HFF-Myc (cell line): ENCODE measurements around the gene FN1.
"Not testable (repeated sequence)": the region's sequence is repeated elsewhere in the genome, so short reads cannot be mapped to it uniquely, and the experiment has no call there.

Experiments used
- DNase-seq: peaks from one replicate; pipeline ENCODE4 v3.0.0-alpha.2; 2011; ENCODE audit warnings: low read depth; ENCODE audit errors: extremely low read depth
- H3K4me3 ChIP-seq: replicated peaks from 2 replicates; pipeline ENCODE4 v1.5.1; 2011; ENCODE audit warnings: low read depth, mild to moderate bottlenecking, control low read depth, low read length
- TF ChIP-seq, protein P1 (sequence below): IDR thresholded peaks from 2 replicates; pipeline ENCODE4 v1.5.1; 2012; ENCODE audit warnings: mild to moderate bottlenecking, low read depth, low read length, control low read depth; ENCODE audit errors: missing control alignments

The FN1 gene

DNA sequence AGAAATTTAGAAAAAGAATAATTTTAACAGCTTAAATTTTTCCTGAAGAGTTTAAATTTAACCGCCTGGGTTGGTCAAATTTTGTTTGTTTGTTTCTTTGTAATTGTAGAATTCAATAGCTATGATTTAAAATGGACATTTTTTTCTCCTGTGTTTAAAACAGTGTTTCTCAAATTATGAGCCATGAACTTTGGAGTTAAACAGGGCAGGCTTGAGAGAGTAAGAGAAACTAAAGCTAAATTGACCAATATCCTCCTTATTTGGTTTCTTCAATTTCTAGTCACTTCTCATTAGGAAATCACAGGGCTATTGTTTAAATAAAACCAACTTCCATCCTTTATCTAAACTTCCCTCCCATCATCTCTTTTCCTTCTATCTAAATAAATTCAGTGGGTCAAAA is 21.9 kb downstream of the FN1 start:
- H3K4me3 ChIP-seq: no peak overlapping the region
- TF ChIP-seq, protein P1, sequence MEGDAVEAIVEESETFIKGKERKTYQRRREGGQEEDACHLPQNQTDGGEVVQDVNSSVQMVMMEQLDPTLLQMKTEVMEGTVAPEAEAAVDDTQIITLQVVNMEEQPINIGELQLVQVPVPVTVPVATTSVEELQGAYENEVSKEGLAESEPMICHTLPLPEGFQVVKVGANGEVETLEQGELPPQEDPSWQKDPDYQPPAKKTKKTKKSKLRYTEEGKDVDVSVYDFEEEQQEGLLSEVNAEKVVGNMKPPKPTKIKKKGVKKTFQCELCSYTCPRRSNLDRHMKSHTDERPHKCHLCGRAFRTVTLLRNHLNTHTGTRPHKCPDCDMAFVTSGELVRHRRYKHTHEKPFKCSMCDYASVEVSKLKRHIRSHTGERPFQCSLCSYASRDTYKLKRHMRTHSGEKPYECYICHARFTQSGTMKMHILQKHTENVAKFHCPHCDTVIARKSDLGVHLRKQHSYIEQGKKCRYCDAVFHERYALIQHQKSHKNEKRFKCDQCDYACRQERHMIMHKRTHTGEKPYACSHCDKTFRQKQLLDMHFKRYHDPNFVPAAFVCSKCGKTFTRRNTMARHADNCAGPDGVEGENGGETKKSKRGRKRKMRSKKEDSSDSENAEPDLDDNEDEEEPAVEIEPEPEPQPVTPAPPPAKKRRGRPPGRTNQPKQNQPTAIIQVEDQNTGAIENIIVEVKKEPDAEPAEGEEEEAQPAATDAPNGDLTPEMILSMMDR: no peak
- DNase-seq: no peak

DNA sequence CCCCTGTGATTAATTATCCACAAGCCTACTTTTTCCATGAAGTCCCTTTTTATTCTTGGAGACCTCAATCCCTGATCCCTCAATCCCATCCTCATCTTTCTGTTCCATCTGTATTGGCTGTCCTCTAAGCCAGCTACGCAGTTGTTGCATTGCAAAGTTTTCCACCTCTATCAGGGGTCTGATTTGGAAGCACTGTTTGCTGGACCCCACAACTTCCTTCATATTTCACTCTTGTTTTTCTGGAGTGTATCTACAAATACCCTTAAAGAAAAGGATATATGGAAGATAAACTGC is 22.4 kb downstream of the FN1 start:
- TF ChIP-seq, protein P1: no peak
- no peak for DNase-seq
- H3K4me3 ChIP-seq: no peak overlapping the region

DNA sequence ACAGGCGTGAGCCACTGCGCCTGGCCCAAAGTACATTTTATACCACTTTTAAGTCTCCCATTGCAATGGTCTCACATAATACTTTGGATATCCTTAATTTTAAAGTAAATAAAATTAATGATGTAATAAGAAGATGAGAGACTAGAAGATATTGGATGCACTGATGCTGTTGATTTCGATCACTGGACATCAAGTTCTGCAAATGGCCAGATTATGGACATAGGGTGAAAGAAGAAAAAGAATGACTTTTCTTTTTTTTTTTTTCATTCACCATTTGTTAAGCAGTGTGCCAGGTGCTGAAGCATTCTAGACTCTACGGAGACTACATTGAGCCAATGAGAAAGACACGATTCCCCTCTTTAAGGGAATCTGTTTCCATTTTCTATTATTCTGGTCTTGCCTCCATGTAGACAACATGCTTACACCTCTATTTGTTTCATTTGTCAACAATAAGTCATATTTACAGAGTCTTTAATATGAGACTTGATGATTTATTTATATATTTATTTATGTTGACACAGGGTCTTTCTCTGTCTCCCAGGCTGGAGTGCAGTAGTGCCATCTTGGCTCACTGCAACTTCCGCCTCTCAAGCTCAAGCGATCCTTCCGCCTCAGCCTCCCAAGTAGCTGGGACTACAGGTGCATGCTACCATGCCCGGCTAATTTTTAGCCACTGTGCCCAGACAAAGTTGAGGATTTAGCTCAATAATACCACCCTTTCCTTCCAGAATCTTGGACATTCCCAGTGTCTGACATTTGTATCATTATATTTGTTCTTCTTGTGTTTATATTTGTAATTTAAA is 23.7 kb downstream of the FN1 start:
- H3K4me3 ChIP-seq: no peak overlapping the region
- DNase-seq: no peak
- TF ChIP-seq, protein P1: no peak

DNA sequence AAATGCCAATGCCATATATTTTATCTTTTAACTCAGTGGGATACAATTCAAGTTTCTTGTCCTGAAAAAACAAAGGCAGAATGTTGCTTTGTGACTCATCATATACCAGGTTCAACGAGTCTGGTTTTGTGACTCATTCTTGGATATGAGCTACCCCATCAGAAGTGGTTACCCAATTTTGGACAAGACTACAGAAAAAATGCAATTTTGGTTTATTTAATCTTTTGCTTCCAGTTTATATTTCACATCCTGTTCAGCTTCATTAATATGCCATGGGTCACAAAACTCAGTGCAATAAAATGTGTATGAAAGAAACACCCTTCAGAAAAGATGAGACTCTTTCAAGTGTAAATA is 25.0 kb downstream of the FN1 start:
- TF ChIP-seq, protein P1: no peak
- peak; percentile 89 for DNase-seq
- H3K4me3 ChIP-seq: no peak overlapping the region

DNA sequence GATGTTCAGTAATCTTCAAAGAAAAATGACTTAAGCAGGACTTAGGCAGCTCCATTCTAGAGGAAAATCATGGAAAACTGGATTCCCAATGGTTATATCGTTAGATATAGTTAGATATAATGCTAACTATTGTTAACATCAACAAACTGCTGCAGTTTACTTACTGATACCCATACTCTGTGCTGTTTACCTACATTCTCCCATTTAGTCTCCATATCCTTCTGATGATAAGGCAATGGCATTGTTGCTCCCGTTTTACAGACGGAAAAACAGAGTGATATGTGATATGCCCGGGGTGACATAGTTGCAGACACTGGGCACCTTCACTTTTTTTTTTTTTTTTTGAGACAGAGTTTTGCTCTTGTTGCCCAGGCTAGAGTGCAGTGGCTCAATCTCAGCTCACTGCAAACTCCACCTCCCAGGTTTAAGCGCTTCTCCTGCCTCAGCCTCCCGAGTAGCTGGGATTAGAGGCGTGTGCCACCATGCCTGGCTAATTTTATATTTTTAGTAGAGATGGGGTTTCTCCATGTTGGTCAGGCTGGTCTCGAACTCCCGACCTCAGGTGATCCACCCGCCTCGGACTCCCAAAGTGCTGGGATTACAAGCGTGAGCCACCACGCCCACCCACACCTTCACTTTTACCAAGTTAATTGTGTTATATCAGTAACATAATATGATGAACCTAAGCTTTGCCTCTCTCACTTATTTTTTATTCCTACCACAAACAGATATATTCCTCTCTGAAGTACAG is 25.5 kb downstream of the FN1 start:
- not testable (repeated sequence) for DNase-seq, H3K4me3 ChIP-seq

DNA sequence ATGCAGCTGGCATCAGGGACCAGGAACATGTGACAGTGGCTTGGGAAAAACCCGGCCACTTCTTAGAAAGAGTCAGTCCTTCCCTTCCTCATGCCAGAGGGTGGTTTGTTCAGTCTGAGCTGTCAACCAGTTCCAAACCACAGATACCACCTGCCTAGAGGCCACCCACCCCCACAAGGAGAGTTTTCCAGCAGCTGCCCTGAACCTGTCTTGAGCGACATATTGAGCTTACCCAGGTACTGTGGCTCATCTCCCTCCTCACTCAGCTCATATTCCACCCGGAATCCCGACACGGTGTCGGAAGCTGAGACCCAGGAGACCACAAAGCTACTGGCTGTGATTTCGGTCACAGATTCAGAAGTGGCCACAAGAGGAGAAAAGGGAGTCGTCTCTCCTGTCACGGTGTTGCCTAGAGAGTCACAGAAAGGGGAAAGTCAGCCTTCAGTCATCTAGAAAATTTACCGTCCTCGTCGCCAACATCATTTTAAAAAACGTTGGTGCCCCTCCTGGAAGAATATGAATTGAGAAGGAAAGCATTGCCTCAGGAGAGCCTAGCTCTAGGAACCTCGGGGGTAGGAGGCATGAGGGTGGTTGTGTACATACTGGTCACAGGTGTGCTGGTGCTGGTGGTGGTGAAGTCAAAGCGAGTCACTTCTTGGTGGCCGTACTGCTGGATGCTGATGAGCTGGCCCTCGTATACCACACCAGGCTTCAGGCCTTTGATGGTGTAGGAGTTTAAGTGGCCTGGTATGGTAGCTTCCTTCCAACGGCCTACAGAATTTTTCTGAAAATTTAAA is 26.3 kb downstream of the FN1 start:
- DNase-seq: no peak
- no peak overlapping the region for H3K4me3 ChIP-seq
- TF ChIP-seq, protein P1: no peak

DNA sequence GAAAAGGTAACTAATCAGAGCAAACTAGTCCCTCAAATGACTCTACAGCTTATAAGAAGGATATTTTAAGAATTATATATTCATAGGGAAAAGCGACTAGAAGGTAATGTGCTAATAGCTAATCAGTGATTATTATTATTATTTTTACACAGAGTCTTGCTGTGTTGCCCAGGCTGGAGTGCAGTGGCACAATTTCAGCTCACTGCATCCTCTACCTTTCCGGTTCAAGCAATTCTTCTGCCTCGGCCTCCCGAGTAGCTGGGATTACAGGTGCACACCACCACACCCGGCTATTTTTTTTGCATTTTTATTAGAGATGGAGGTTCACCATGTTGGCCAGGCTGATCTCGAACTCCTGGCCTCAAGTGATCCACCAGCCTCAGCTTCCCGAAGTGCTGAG is 27.4 kb downstream of the FN1 start:
- not testable (repeated sequence) for H3K4me3 ChIP-seq, DNase-seq
